GM18951 (cell line): ENCODE data around the gene LDLRAD3.

ENCODE experiments used
- POLR2A ChIP-seq: IDR thresholded peaks from 4 replicates; pipeline ENCODE4 v1.6.1; 2011; ENCODE audit warnings: mild to moderate bottlenecking; ENCODE audit not compliant: insufficient read length, insufficient read depth; ENCODE audit errors: extremely low read depth
- in situ Hi-C: fragments of 300-500 bp; cut with MboI; formaldehyde crosslinking; loops from one replicate; pipeline ENCODE4 v1.12.0; 2022; ENCODE audit warnings: low sequenced_read_pairs, mixed read lengths, inconsistent platforms; ENCODE audit not compliant: unreplicated experiment

LDLRAD3 gene

GRCh38 chr11:36211761-36212430, 268.0 kb downstream of the LDLRAD3 start:
- in situ Hi-C loops = no loop called here
- no peak for TF ChIP-seq POLR2A

GRCh38 chr11:36212564-36213392, 268.9 kb downstream of the LDLRAD3 start:
- TF ChIP-seq POLR2A = no peak
- in situ Hi-C loops = no loop called here

- in situ Hi-C loops = no loop called here
- TF ChIP-seq POLR2A = no peak
Measured at GRCh38 chr11:36213393-36213840, 269.6 kb downstream of the LDLRAD3 start.

GRCh38 chr11:36214480-36214879, 270.6 kb downstream of the LDLRAD3 start:
- in situ Hi-C loops = no loop called here
- no peak for TF ChIP-seq POLR2A

- in situ Hi-C loops = no loop called here
- no peak for TF ChIP-seq POLR2A
Measured at GRCh38 chr11:36214976-36215692, 271.3 kb downstream of the LDLRAD3 start.

GRCh38 chr11:36215693-36216060, 271.8 kb downstream of the LDLRAD3 start:
- in situ Hi-C loops = no loop called here
- TF ChIP-seq POLR2A = no peak

- TF ChIP-seq POLR2A = no peak
- in situ Hi-C loops = no loop called here
Measured at GRCh38 chr11:36216061-36216615, 272.3 kb downstream of the LDLRAD3 start.

- no peak for TF ChIP-seq POLR2A
- in situ Hi-C loops = no loop called here
Measured at GRCh38 chr11:36218283-36218921, 274.5 kb downstream of the LDLRAD3 start.

GRCh38 chr11:36219996-36220395, 276.1 kb downstream of the LDLRAD3 start:
- TF ChIP-seq POLR2A = no peak
- in situ Hi-C loops = no loop called here

- no peak for TF ChIP-seq POLR2A
- in situ Hi-C loops = no loop called here
Measured at GRCh38 chr11:36222831-36223635, 279.2 kb downstream of the LDLRAD3 start.

- in situ Hi-C loops = no loop called here
- TF ChIP-seq POLR2A = no peak
Measured at GRCh38 chr11:36224209-36224882, 280.5 kb downstream of the LDLRAD3 start.
